Heart left ventricle (tissue), 16 donors: Measurements from ENCODE around the gene CTSA. TPM values are rescaled to one million over a fixed set of nuclear protein-coding genes. Genes with fewer than 3 reads are reported as not detected.

ENCODE experiments used
- ATAC-seq, 4 donors: fragments of 200-7000 bp; cut with Tn5 transposase; one replicate each; pipeline ENCODE4 v1.9.1; 2020 to 2022; ENCODE audit warnings: moderate library complexity in 4 of 4, mild to moderate bottlenecking in 3 of 4, moderate number of reproducible peaks in 1 of 4
- DNase-seq, 5 donors: peaks; one replicate each; pipeline ENCODE4 v3.0.0-alpha.2; 2020
- H3K27ac ChIP-seq, 12 donors: fragments of 200-600 bp; sonication (generic) in 4 of 12; one replicate each; pipeline versions ENCODE4 v1.5.0 to v1.8.0; 2016 to 2022; ENCODE audit warnings: mild to moderate bottlenecking in 2 of 12
- H3K27me3 ChIP-seq, 9 donors: fragments of 200-600 bp; sonication (generic) in 2 of 9; one replicate each; pipeline versions ENCODE4 v1.5.1 to v1.8.0; 2016 to 2022; ENCODE audit warnings: mild to moderate bottlenecking in 3 of 9
- H3K36me3 ChIP-seq, 9 donors: fragments of 200-600 bp; sonication (generic) in 2 of 9; one replicate each; pipeline versions ENCODE4 v1.5.0 to v1.8.0; 2018 to 2022; ENCODE audit warnings: mild to moderate bottlenecking in 2 of 9
- H3K4me1 ChIP-seq, 12 donors: fragments of 200-600 bp; sonication (generic) in 4 of 12; one replicate each; pipeline versions ENCODE4 v1.5.0 to v1.8.0; 2016 to 2022; ENCODE audit warnings: mild to moderate bottlenecking in 3 of 12
- H3K4me3 ChIP-seq, 12 donors: fragments of 200-600 bp; sonication (generic) in 4 of 12; one replicate each; pipeline versions ENCODE4 v1.5.0 to v1.8.0; 2017 to 2022; ENCODE audit warnings: mild to moderate bottlenecking in 9 of 12, moderate library complexity in 4 of 12
- H3K9me3 ChIP-seq, 12 donors: fragments of 200-600 bp; sonication (generic) in 4 of 12; one replicate each; pipeline versions ENCODE4 v1.5.0 to v1.8.0; 2016 to 2022; ENCODE audit warnings: mild to moderate bottlenecking in 1 of 12
- POLR2A ChIP-seq, 2 donors: fragments of 450-650 bp; IDR thresholded peaks; one replicate each; pipeline ENCODE4 v1.6.1; 2017; ENCODE audit warnings: antibody characterized with exemption in 2 of 2, mild to moderate bottlenecking in 2 of 2, moderate library complexity in 2 of 2
- WGBS, 4 donors: extraction: QIAGEN DNeasy Blood & Tissue Kit in 2 of 4; methylation state at CpG; one replicate each; pipeline versions ENCODE4 v1.1.5 to v1.1.7; 2013 to 2018; 5-methylcytosine and 5-hydroxymethylcytosine counted together
- intact Hi-C, 10 donors: fragments of 100-400 bp; cut with DNase I; formaldehyde crosslinking; loops; one replicate each; pipeline versions ENCODE4 v1.11.1 to v1.14.2; 2022
- polyA plus RNA-seq, 2 donors: library from polyadenylated mRNA; stranded (reverse); fragments of 200-250 nt; gene quantifications; one replicate each; pipeline ENCODE4 v1.2.3, GENCODE V29; 2013
- total RNA-seq, 9 donors: library from RNA; depleted of rRNA in 2 of 9; stranded (reverse); fragments of >200 nt in 2 of 9; fragmentation: NEBNext Ultra II Directional in 3 of 9; extraction: Animal tissue kit (Norgen Biotek cat#: 25700) in 3 of 9; gene quantifications; one replicate each; pipeline versions ENCODE4 v1.1.0 to v1.2.4, GENCODE V29; 2016 to 2023
- TF ChIP-seq, protein P1 (sequence below), 12 donors: fragments of 200-600 bp; sonication (generic) in 4 of 12; IDR thresholded peaks; one replicate each; pipeline versions ENCODE4 v1.5.0 to v1.8.0; 2018 to 2022; ENCODE audit warnings: antibody characterized with exemption in 12 of 12, mild to moderate bottlenecking in 5 of 12
- donor health status: ischemic (EF 13 %, LVEDD 7.1; RV severe dilation, severe dysfunction).
- donor health status: healthy with polysubstance abuse.
- donor health status: DM: no; HTN: yes; CAD: no.
- donor health status: DM: no; HTN: no; CAD: no.
- donor health status: ischemic (EF 25% LVEDD 6.9; RV normal size, moderate dysfunction).
- donor health status: ischemic (EF 25% LVEDD 5.7; RV mildly dilated, moderate dysfunction).
- donor health status: healthy.
- donor health status: DM: yes; HTN: yes; CAD: no.
- donor health status: ischemic (EF 35%, LVEDD 5.7; RV mildly dilated, moderate dysfunction).
- donor health status: nonischemic (EF 11% LVEDD 7.7; RV severe dilation, severe dysfunction).
- donor health status: DM: yes; HTN: yes; CAD: no.
- donor health status: PGD.
- donor health status: ischemic (EF 29% LVEDD 5.4; RV normal size, mild dysfunction).
- donor health status: nonischemic (EF 23%, LVEDD 6.1; RV moderate dilation, normal function).

The CTSA gene
- total and polyA plus RNA-seq, 11 donors: 62.5 to 214 (median 107) TPM

DNA sequence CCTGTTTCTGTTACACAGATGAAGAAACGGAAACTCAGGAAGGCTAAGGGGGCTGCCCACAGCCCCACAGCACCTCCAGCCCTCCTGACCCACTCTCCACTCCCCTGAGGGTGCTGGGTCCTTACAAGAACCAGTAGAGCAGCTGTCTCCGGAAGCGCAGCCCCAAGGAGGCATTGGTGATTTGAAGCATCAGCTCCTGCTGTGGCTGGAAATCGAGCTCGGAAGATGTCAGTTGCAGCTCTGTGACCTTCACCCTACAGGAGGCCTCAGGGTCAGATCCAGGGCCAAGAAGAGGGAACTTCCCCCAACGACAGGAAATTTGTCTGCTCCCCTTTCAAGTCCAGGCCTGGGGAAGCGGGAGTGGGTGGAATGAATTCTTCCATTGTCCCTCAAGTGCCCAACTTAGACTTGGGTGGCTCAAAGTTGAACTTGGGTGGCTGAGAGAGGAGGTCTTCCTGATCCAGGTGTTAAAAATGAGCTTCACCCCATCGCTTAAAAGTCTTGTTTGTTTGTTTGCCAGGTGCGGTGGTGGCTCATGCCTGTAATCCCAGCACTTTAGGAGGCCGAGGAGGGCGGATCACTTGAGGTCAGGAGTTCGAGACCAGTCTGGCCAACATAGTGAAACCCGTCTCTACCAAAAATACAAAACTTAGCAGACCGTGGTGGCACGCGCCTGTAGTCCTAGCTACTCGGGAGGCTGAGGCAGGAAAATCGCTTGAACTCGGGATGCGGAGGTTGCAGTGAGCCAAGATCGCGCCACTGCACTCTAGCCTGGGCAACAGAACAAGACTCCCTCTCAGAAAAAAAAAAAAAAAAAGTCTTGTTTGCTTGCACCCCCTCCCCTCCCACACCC is 18.9 kb downstream of the CTSA start:
- Histone ChIP-seq H3K36me3 (peaks cover 0 to 38% (median 10%) of the 10 kb centered on the region in 9 donors), H3K9me3 (no peaks in the 10 kb centered on the region), H3K27me3 (peaks cover 0 to 5% (median 0%) of the 10 kb centered on the region in 9 donors), H3K4me3 (peak overlapping the region in 9 of 12 donors; percentile 9 to 65 (median 62)), H3K4me1 (peaks cover 0 to 54% (median 18%) of the 10 kb centered on the region in 12 donors), H3K27ac (peak overlapping the region in 10 of 12 donors; percentile 25 to 91 (median 51))
- TF ChIP-seq, protein P1, sequence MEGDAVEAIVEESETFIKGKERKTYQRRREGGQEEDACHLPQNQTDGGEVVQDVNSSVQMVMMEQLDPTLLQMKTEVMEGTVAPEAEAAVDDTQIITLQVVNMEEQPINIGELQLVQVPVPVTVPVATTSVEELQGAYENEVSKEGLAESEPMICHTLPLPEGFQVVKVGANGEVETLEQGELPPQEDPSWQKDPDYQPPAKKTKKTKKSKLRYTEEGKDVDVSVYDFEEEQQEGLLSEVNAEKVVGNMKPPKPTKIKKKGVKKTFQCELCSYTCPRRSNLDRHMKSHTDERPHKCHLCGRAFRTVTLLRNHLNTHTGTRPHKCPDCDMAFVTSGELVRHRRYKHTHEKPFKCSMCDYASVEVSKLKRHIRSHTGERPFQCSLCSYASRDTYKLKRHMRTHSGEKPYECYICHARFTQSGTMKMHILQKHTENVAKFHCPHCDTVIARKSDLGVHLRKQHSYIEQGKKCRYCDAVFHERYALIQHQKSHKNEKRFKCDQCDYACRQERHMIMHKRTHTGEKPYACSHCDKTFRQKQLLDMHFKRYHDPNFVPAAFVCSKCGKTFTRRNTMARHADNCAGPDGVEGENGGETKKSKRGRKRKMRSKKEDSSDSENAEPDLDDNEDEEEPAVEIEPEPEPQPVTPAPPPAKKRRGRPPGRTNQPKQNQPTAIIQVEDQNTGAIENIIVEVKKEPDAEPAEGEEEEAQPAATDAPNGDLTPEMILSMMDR (IDR thresholded peaks at IDR 0.05): no peak
- TF ChIP-seq POLR2A (IDR thresholded peaks at IDR 0.05): no peak
- no peak for DNase-seq
- WGBS, 4 donors: 75 to 83% (median 79%) methylated on average over 21 to 22 of the region's 22 CpGs
- no peak for ATAC-seq
- intact Hi-C loops: loop anchor here in 1 of 10 donors (2.0 kb wide), 1 partner anchor 25 kb away; the partner anchor contains the start of gene PCIF1

DNA sequence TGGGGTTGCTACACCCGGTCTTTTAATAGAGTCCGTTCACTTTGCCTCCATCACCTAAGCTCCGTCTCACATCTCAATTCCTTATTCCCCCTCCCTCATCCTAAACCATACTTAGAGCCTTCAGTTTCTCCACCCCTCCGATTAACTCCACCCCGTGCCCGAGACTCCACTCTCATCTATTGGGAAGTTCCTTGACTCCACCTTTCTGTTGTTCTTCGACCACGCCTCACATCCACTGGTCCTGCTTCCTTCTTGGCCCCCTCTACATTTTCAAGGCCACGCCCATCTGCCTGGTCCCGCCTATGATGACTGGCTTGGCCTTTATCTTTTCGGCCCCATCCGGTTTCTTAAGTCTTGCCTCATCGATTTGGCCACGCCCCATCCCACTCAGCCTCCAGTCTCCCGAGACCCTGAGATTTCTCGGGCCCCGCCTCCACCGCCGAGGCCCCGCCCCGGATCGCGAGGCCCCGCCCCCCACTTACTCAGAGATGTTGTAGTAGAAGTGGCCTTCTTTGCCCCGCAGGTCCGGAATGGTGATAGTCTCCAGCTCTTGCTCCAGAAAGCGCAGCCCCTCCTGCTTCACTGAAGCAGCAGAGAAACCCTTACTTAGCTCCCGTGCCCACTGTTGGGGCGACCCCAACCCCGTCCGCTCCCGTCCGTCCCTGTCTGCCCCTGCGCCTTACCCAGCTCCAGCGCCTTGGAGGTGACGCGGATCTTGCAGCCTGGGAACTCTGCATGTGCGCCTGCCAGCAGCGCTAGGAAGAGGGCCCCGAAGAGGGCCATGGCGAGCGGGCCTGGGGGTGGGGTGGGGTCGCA is 19.7 kb downstream of the CTSA start:
- peak; percentile 82 to 94 (median 92) for ATAC-seq
- Histone ChIP-seq H3K4me3 (peak overlapping the region; percentile 18 to 67 (median 60)), H3K27me3 (peaks cover 0 to 5% (median 0%) of the 10 kb centered on the region in 9 donors), H3K4me1 (peaks cover 0 to 60% (median 18%) of the 10 kb centered on the region in 12 donors), H3K27ac (peak overlapping the region; percentile 42 to 91 (median 80)), H3K9me3 (no peaks in the 10 kb centered on the region), H3K36me3 (peaks cover 0 to 29% (median 8%) of the 10 kb centered on the region in 9 donors)
- DNase-seq: peak; percentile 96 to 97 (median 97)
- intact Hi-C loops: loop anchor here in 4 of 10 donors (1.0 to 2.0 kb wide), 3 partner anchors 23 to 60 kb away; partner anchors contain the start of gene PCIF1 (in 4 of the 4)
- peak in 1 of 2 donors; percentile 60 for TF ChIP-seq POLR2A (IDR thresholded peaks at IDR 0.05)
- TF ChIP-seq, protein P1 (IDR thresholded peaks at IDR 0.05): no peak
- WGBS, 4 donors: 3 to 6% (median 4%) methylated on average over 33 to 43 of the region's 43 CpGs

DNA sequence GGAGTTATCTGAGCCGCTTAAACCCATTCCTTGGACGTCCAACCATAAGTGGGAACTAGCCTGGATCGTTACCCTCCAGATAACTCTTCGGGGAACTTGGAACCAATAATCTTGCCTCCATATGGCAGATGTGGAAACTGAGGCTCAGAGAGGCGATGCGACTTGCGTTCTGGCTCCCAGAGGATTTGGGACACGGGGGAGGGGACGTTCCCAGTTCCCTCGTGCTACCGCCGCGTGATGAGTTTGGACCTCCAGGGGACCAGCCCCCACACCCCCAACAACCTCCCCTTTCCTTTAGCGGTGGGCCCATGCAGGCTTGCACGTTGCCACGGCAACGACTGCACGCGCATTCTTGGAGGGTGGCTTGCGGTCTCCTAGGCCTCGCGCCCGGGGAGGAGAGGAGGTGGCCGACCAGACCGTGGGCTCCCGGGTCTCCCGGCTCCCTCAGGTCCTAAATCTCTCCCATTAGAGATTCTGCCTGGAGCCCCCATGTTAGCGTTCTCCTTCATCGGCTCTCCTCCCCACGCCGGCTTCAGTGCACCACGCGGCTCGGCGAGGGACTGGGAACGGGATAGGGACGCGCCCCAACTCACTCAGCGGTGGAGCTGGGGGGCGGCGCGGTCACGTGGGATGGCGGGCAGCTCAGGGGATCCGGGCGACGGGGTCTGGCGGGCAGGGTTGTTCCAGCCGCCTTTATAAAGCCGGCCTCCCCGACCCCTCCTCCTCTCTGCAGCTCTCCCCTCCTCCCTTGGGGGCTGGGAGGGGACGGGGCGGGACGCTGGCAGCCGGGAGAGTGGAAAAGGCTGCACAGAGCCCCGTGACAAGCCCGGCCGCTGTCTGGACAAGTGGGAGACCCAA is 20.6 kb downstream of the CTSA start, which contains the start of gene PLTP:
PLTP (minus strand) TSS at position 670 of the 858 bp plus-strand sequence. CDS start 703 bp downstream, outside the sequence.
- TF ChIP-seq POLR2A (IDR thresholded peaks at IDR 0.05): peak in 1 of 2 donors; percentile 66
- TF ChIP-seq, protein P1 (IDR thresholded peaks at IDR 0.05): no peak
- intact Hi-C loops: loop anchor here in 4 of 10 donors (1.0 to 2.0 kb wide), 3 partner anchors 23 to 60 kb away; partner anchors contain the start of gene PCIF1 (in 4 of the 4)
- peaks cover 0 to 21% (median under 1%) of the 10 kb centered on the region in 9 donors for H3K36me3 ChIP-seq
- WGBS, 4 donors: 1 to 2% (median 1%) methylated on average over 32 to 58 of the region's 58 CpGs
- H3K27me3 ChIP-seq: peaks cover 0 to 5% (median 0%) of the 10 kb centered on the region in 9 donors
- H3K4me1 ChIP-seq: peaks cover 0 to 60% (median 18%) of the 10 kb centered on the region in 12 donors
- H3K9me3 ChIP-seq: no peaks in the 10 kb centered on the region
- DNase-seq: peak; percentile 78 to 88 (median 79)
- peak within 1 kb of the TSS; percentile 42 to 91 (median 80) for H3K27ac ChIP-seq
- H3K4me3 ChIP-seq: peak within 1 kb of the TSS; percentile 18 to 67 (median 60)
- peak; percentile 28 to 69 (median 57) for ATAC-seq
